Dedifferentiated amniotic fluid mesenchymal stem cell (primary cell): ENCODE data around the gene CTTNBP2.

Experiments
- DNase-seq: peaks from one replicate; pipeline ENCODE4 v3.0.0-alpha.2; 2016; ENCODE audit errors: extremely low spot score

The CTTNBP2 gene

GRCh38 chr7:117685795-117686194 lies 187.4 kb downstream of the CTTNBP2 start:
- no peak for DNase-seq

- DNase-seq: no peak
These were observed 189.6 kb downstream of the CTTNBP2 start for GRCh38 chr7:117683430-117684175.

GRCh38 chr7:117682681-117683385 lies 190.4 kb downstream of the CTTNBP2 start:
- DNase-seq: no peak

GRCh38 chr7:117679120-117679519 lies 194.1 kb downstream of the CTTNBP2 start:
- DNase-seq: no peak

- no peak for DNase-seq
These were observed 197.5 kb downstream of the CTTNBP2 start for GRCh38 chr7:117675497-117676435.

- DNase-seq: no peak
These were observed 198.6 kb downstream of the CTTNBP2 start for GRCh38 chr7:117674617-117675016.

GRCh38 chr7:117673839-117674238 lies 199.4 kb downstream of the CTTNBP2 start:
- DNase-seq: peak; percentile 70

GRCh38 chr7:117673367-117673766 lies 199.9 kb downstream of the CTTNBP2 start:
- DNase-seq: no peak

- DNase-seq: no peak
These were observed 200.8 kb downstream of the CTTNBP2 start for GRCh38 chr7:117672453-117672852.

- no peak for DNase-seq
These were observed 203.4 kb downstream of the CTTNBP2 start for GRCh38 chr7:117669818-117670217.

- no peak for DNase-seq
These were observed 205.8 kb downstream of the CTTNBP2 start for GRCh38 chr7:117667456-117667855.

GRCh38 chr7:117666689-117667088 lies 206.6 kb downstream of the CTTNBP2 start:
- no peak for DNase-seq

GRCh38 chr7:117666031-117666430 lies 207.2 kb downstream of the CTTNBP2 start:
- no peak for DNase-seq

GRCh38 chr7:117665368-117665767 lies 207.9 kb downstream of the CTTNBP2 start:
- DNase-seq: no peak

- no peak for DNase-seq
These were observed 209.2 kb downstream of the CTTNBP2 start for GRCh38 chr7:117664047-117664446.

GRCh38 chr7:117661328-117661727 lies 211.9 kb downstream of the CTTNBP2 start:
- no peak for DNase-seq
